ENCODE measurements around the gene NNT. TPM values are rescaled to one million over a fixed set of nuclear protein-coding genes. Genes with fewer than 3 reads are reported as not detected.

Gene NNT
- total RNA-seq, 1 experiment from 2014 or later, result 112 TPM

- Histone ChIP-seq H3K4me3 (peak within 1 kb of the TSS; percentile 88), H2AFZ (peak within 1 kb of the TSS; percentile 95), H3K36me3 (ENCODE audit: low read depth) (peaks cover 37% of the 10 kb centered on the region), H3K27me3 (ENCODE audit: insufficient read depth, low read depth) (no peaks in the 10 kb centered on the region), H3K9me2 (ENCODE audit: insufficient read depth) (no peaks in the 10 kb centered on the region), H3K79me2 (ENCODE audit: low read depth) (peaks cover 44% of the 10 kb centered on the region), H3K9me3 (ENCODE audit: insufficient read depth, low read depth) (no peaks in the 10 kb centered on the region), H3F3A (ENCODE audit: insufficient read depth, low read depth) (peaks cover 18% of the 10 kb centered on the region; the same call in 1 of the 2 replicates), H4K20me1 (ENCODE audit: insufficient read depth) (peaks cover 32% of the 10 kb centered on the region), H3K27ac (peak within 1 kb of the TSS; percentile 76), H3K4me1 (replicated peaks; ENCODE audit: insufficient read depth) (peaks cover 34% of the 10 kb centered on the region), H3K4me2 (peak within 1 kb of the TSS; percentile 94)
- intact Hi-C loops (cut with micrococcal nuclease; ENCODE audit: unreplicated experiment), result loop anchor here (1.0 to 5.0 kb wide), 8 partner anchors 42 to 1252 kb away; partner anchors contain the start of genes C5orf34, HMGCS1, MRPS30 and TMEM267
- ChIA-PET POLR2A (ENCODE audit: unreplicated experiment) (interaction anchor here (0.6 to 0.7 kb wide), 4 partner anchors 17 to 977 kb away, joined by 3 to 10 read pairs (median 6); partner anchors contain the start of genes NNT and TMEM267), CTCF (no interaction called here)
- peak; percentile 71 for TF ChIP-seq CTCF (conservative IDR thresholded peaks at IDR 0.05)
- TF ChIP-seq EZH2 (IDR thresholded peaks at IDR 0.05; ENCODE audit: low read depth), result no peak
- DNase-seq, result peak; percentile 86 to 98
- BruUV-seq (replicated peaks), result no TSS peak
Measured at GRCh38 chr5:43556857-43557542, 46.0 kb upstream of the NNT start, which contains the start of gene PAIP1. Gene PAIP1, minus strand, starts transcription at chr5:43557077. Its CDS starts 231 bp downstream, at chr5:43556846.

- Histone ChIP-seq H3K4me1 (replicated peaks; ENCODE audit: insufficient read depth) (peaks cover 15% of the 10 kb centered on the region), H3K79me2 (ENCODE audit: low read depth) (peaks cover 13% of the 10 kb centered on the region), H4K20me1 (ENCODE audit: insufficient read depth) (peaks cover under 1% of the 10 kb centered on the region; the same call in 1 of the 2 replicates), H3K4me2 (no peak overlapping the region), H3K27me3 (ENCODE audit: insufficient read depth, low read depth) (no peaks in the 10 kb centered on the region), H3K36me3 (ENCODE audit: low read depth) (peaks cover 6% of the 10 kb centered on the region; the same call in 1 of the 2 replicates), H3F3A (ENCODE audit: insufficient read depth, low read depth) (peaks cover 18% of the 10 kb centered on the region; the same call in 1 of the 2 replicates), H3K9me3 (ENCODE audit: insufficient read depth, low read depth) (no peaks in the 10 kb centered on the region), H3K27ac (no peak overlapping the region), H3K9me2 (ENCODE audit: insufficient read depth) (no peaks in the 10 kb centered on the region), H3K4me3 (no peak overlapping the region), H2AFZ (no peak overlapping the region)
- no TSS peak for BruUV-seq (replicated peaks)
- intact Hi-C loops (cut with micrococcal nuclease; ENCODE audit: unreplicated experiment), result no loop called here
- POLR2A ChIA-PET (ENCODE audit: unreplicated experiment), result interaction anchor here (0.6 to 0.7 kb wide), 2 partner anchors 9 to 44 kb away, joined by 3 to 4 read pairs; no protein-coding TSS in a partner anchor
- CTCF ChIA-PET, result interaction anchor here (1.3 kb wide), 1 partner anchor 71 kb away, joined by 3 read pairs; no protein-coding TSS in a partner anchor
- peak; percentile 43 to 50 for DNase-seq
- TF ChIP-seq EZH2 (IDR thresholded peaks at IDR 0.05; ENCODE audit: low read depth), result no peak
- no peak for TF ChIP-seq CTCF (conservative IDR thresholded peaks at IDR 0.05)
Measured at GRCh38 chr5:43560128-43560527, 42.9 kb upstream of the NNT start.

- H3K79me2 ChIP-seq (ENCODE audit: low read depth), result peaks cover under 1% of the 10 kb centered on the region; the same call in 1 of the 2 replicates
- POLR2A ChIA-PET (ENCODE audit: unreplicated experiment), result interaction anchor here (0.7 kb wide), 1 partner anchor 91 kb away, joined by 5 read pairs; no protein-coding TSS in a partner anchor
- CTCF ChIA-PET, result no interaction called here
- no peaks in the 10 kb centered on the region for H3K27me3 ChIP-seq (ENCODE audit: insufficient read depth, low read depth)
- H3K4me3 ChIP-seq, result no peak overlapping the region
- no peaks in the 10 kb centered on the region for H4K20me1 ChIP-seq (ENCODE audit: insufficient read depth)
- H3K9me3 ChIP-seq (ENCODE audit: insufficient read depth, low read depth), result no peaks in the 10 kb centered on the region
- peaks cover 8% of the 10 kb centered on the region; the same call in 1 of the 2 replicates for H3K4me1 ChIP-seq (replicated peaks; ENCODE audit: insufficient read depth)
- TF ChIP-seq CTCF (conservative IDR thresholded peaks at IDR 0.05), result no peak
- no peak for TF ChIP-seq EZH2 (IDR thresholded peaks at IDR 0.05; ENCODE audit: low read depth)
- no peaks in the 10 kb centered on the region for H3K36me3 ChIP-seq (ENCODE audit: low read depth)
- H3K27ac ChIP-seq, result no peak overlapping the region
- no peak overlapping the region for H3K4me2 ChIP-seq
- no peak for DNase-seq
- peaks cover 14% of the 10 kb centered on the region; the same call in 1 of the 2 replicates for H3F3A ChIP-seq (ENCODE audit: insufficient read depth, low read depth)
- H2AFZ ChIP-seq, result no peak overlapping the region
- BruUV-seq (replicated peaks), result no TSS peak
- no peaks in the 10 kb centered on the region for H3K9me2 ChIP-seq (ENCODE audit: insufficient read depth)
- intact Hi-C loops (cut with micrococcal nuclease; ENCODE audit: unreplicated experiment), result no loop called here
Measured at GRCh38 chr5:43561356-43561755, 41.6 kb upstream of the NNT start.

All from PC-9 (cell line).